Keratinocyte (primary cell): ENCODE results near the gene ASXL2.

Source experiments
- EZH2 ChIP-seq: IDR thresholded peaks from one replicate; pipeline ENCODE4 v1.6.1; 2012; ENCODE audit warnings: inconsistent platforms, mild to moderate bottlenecking, low read length, moderate library complexity
- TF ChIP-seq, protein P1 (sequence below), 3 experiments: IDR thresholded peaks in 1 of 3; conservative IDR thresholded peaks in 1 of 3; optimal IDR thresholded peaks in 1 of 3; 2 replicates in 2 of 3; 3 replicates in 1 of 3; pipeline versions ENCODE3 to v1.5.1; 2011; ENCODE audit warnings: low read length in 3 of 3, mild to moderate bottlenecking in 3 of 3, moderate library complexity in 2 of 3, control low read depth in 1 of 3, inconsistent platforms in 1 of 3; ENCODE audit not compliant: insufficient read depth in 2 of 3; ENCODE audit errors: extremely low read depth in 1 of 3

DNA sequence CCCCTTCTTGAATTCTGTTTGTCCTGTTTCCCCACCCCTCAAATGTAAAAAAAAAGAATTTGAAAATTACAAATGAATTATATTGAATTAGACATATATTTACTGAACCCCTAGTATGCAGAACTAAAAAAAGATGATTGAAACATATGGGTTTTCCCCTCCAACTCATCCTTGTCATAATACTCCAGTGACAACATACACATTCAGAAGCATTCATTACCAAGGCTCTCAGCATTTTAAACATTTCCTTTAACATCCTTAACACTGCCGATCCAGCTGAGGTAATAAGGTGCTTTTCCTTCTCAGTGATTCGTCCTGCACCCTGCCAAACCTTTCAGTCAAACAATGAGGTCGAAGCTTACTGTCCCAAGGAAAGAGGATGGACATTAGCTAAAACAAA is 151.8 kb downstream of the ASXL2 start:
- TF ChIP-seq, protein P1, sequence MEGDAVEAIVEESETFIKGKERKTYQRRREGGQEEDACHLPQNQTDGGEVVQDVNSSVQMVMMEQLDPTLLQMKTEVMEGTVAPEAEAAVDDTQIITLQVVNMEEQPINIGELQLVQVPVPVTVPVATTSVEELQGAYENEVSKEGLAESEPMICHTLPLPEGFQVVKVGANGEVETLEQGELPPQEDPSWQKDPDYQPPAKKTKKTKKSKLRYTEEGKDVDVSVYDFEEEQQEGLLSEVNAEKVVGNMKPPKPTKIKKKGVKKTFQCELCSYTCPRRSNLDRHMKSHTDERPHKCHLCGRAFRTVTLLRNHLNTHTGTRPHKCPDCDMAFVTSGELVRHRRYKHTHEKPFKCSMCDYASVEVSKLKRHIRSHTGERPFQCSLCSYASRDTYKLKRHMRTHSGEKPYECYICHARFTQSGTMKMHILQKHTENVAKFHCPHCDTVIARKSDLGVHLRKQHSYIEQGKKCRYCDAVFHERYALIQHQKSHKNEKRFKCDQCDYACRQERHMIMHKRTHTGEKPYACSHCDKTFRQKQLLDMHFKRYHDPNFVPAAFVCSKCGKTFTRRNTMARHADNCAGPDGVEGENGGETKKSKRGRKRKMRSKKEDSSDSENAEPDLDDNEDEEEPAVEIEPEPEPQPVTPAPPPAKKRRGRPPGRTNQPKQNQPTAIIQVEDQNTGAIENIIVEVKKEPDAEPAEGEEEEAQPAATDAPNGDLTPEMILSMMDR (optimal IDR thresholded peaks at IDR 0.05 in 1 of 3, IDR thresholded peaks at IDR 0.05 in 1 of 3, conservative IDR thresholded peaks at IDR 0.05 in 1 of 3; ENCODE audit: extremely low read depth in 1 of 3, insufficient read depth in 2 of 3, low read length in 3 of 3) = no peak
- TF ChIP-seq EZH2 = no peak
